RKO (cell line): Measurements from ENCODE around the gene PER2.
"Not testable (repeated sequence)": the region's sequence is repeated elsewhere in the genome, so short reads cannot be mapped to it uniquely, and the experiment has no call there.

Experiments used
- DNase-seq: peaks from one replicate; pipeline ENCODE4 v3.0.0-alpha.2; 2016; ENCODE audit warnings: low spot score

The PER2 gene

GRCh38 chr2:238313289-238313990 is 25.0 kb upstream of the PER2 start:
- DNase-seq = no peak

- not testable (repeated sequence) for DNase-seq
Observed at GRCh38 chr2:238310721-238311120, 22.3 kb upstream of the PER2 start.

- no peak for DNase-seq
Observed at GRCh38 chr2:238308177-238308576, 19.8 kb upstream of the PER2 start.

GRCh38 chr2:238306672-238306998 is 18.2 kb upstream of the PER2 start:
- DNase-seq = no peak

- DNase-seq = no peak
Observed at GRCh38 chr2:238305965-238306671, 17.7 kb upstream of the PER2 start.

GRCh38 chr2:238305092-238305862 is 16.9 kb upstream of the PER2 start:
- no peak for DNase-seq

GRCh38 chr2:238304116-238304515 is 15.7 kb upstream of the PER2 start:
- DNase-seq = no peak

GRCh38 chr2:238302751-238303150 is 14.3 kb upstream of the PER2 start:
- DNase-seq = no peak

GRCh38 chr2:238302087-238302486 is 13.7 kb upstream of the PER2 start:
- no peak for DNase-seq

- DNase-seq = no peak
Observed at GRCh38 chr2:238299803-238300202, 11.4 kb upstream of the PER2 start.

GRCh38 chr2:238296638-238297457 is 8.4 kb upstream of the PER2 start:
- no peak for DNase-seq

GRCh38 chr2:238295144-238296112 is 7.0 kb upstream of the PER2 start:
- no peak for DNase-seq

- DNase-seq = no peak
Observed at GRCh38 chr2:238294393-238295143, 6.2 kb upstream of the PER2 start.

GRCh38 chr2:238294046-238294392 is 5.6 kb upstream of the PER2 start:
- DNase-seq = no peak

- DNase-seq = no peak
Observed at GRCh38 chr2:238291550-238292281, 3.3 kb upstream of the PER2 start.

GRCh38 chr2:238290715-238291549 is 2.5 kb upstream of the PER2 start:
- no peak for DNase-seq

- no peak for DNase-seq
Observed at GRCh38 chr2:238290091-238290509, 1.7 kb upstream of the PER2 start.

- DNase-seq = no peak
Observed at GRCh38 chr2:238289574-238289973, 1.2 kb upstream of the PER2 start.
